Measurements from ENCODE around the gene REM1.

Gene REM1

GRCh38 chr20:31472395-31473330 lies 2.4 kb upstream of the REM1 start:
- DNase-seq (ENCODE audit: low read depth), result no peak
- H3K4me3 ChIP-seq (ENCODE audit: low read depth, low read length), result no peak overlapping the region
- TF ChIP-seq CTCF (IDR thresholded peaks at IDR 0.05; ENCODE audit: low read depth, low read length), result no peak
- TF ChIP-seq MAX (IDR thresholded peaks at IDR 0.05; ENCODE audit: low read depth, low read length), result no peak
- TF ChIP-seq MYC (IDR thresholded peaks at IDR 0.05; ENCODE audit: low read depth, low read length), result no peak
- no peak for TF ChIP-seq POLR2A (IDR thresholded peaks at IDR 0.05; ENCODE audit: extremely low read depth, insufficient read length)

GRCh38 chr20:31473331-31474096 lies 1.6 kb upstream of the REM1 start:
- TF ChIP-seq MYC (IDR thresholded peaks at IDR 0.05; ENCODE audit: low read depth, low read length), result no peak
- no peak for TF ChIP-seq CTCF (IDR thresholded peaks at IDR 0.05; ENCODE audit: low read depth, low read length)
- TF ChIP-seq POLR2A (IDR thresholded peaks at IDR 0.05; ENCODE audit: extremely low read depth, insufficient read length), result no peak
- no peak for TF ChIP-seq MAX (IDR thresholded peaks at IDR 0.05; ENCODE audit: low read depth, low read length)
- no peak for DNase-seq (ENCODE audit: low read depth)
- H3K4me3 ChIP-seq (ENCODE audit: low read depth, low read length), result no peak overlapping the region

GRCh38 chr20:31474097-31474436 lies 1.0 kb upstream of the REM1 start:
- no peak for DNase-seq (ENCODE audit: low read depth)
- no peak overlapping the region for H3K4me3 ChIP-seq (ENCODE audit: low read depth, low read length)
- TF ChIP-seq CTCF (IDR thresholded peaks at IDR 0.05; ENCODE audit: low read depth, low read length), result no peak

GRCh38 chr20:31475472-31476293 lies 595 bp downstream of the REM1 start:
- no peak for DNase-seq (ENCODE audit: low read depth)
- TF ChIP-seq MYC (IDR thresholded peaks at IDR 0.05; ENCODE audit: low read depth, low read length) (no peak), MAX (IDR thresholded peaks at IDR 0.05; ENCODE audit: low read depth, low read length) (no peak), POLR2A (IDR thresholded peaks at IDR 0.05; ENCODE audit: extremely low read depth, insufficient read length) (no peak), CTCF (IDR thresholded peaks at IDR 0.05; ENCODE audit: low read depth, low read length) (no peak)
- no peak overlapping the region for H3K4me3 ChIP-seq (ENCODE audit: low read depth, low read length)

- no peak for DNase-seq (ENCODE audit: low read depth)
- TF ChIP-seq MYC (IDR thresholded peaks at IDR 0.05; ENCODE audit: low read depth, low read length), result no peak
- TF ChIP-seq MAX (IDR thresholded peaks at IDR 0.05; ENCODE audit: low read depth, low read length), result no peak
- no peak for TF ChIP-seq POLR2A (IDR thresholded peaks at IDR 0.05; ENCODE audit: extremely low read depth, insufficient read length)
- TF ChIP-seq CTCF (IDR thresholded peaks at IDR 0.05; ENCODE audit: low read depth, low read length), result no peak
- H3K4me3 ChIP-seq (ENCODE audit: low read depth, low read length), result no peak overlapping the region
Measured at GRCh38 chr20:31476294-31476585, 1.2 kb downstream of the REM1 start.

Data from NB4 (cell line).